NCI-H510A (cell line): ENCODE data around the gene MIAT.
A peak's percentile ranks its signal among the peaks of the same experiment; 100 is the strongest.

Experiments
- DNase-seq: peaks from one replicate; lab custom pipeline; 2025; lab: John Stamatoyannopoulos, UW

Gene MIAT

DNA sequence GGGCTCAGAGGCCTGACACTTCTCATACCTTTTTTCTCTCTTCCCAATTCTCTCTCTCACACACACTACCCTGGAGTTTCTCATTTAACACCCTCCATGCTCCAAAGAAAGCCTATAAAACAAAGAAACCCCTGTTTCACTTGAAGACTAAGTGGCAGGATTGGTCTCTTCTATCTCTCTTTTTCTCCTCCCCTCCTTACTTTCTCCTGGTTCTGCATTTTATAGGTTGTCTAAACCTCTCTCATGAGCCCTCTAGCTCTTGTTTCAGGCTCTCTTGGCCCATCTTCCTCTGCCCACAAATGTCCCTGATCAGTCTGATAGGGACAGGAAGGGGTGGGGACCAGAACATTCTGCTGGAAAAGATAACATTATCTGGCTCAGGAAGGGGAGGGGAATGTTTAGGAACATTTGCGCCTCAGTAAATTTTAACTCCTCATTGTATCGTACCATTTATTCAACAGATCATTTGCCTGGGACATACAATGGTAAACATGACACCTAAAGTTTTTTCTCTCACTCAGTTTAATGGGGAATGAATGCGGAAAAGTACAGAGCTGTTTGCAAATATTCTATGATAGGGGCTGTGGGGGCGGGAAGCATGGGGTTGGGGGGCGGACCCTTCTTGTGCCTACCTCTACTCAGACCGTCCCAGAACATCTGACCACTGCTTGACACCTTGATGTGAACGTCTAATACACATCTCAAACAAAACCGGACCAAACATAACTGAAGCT, 24.8 kb upstream of the MIAT start:
- DNase-seq = no peak

DNA sequence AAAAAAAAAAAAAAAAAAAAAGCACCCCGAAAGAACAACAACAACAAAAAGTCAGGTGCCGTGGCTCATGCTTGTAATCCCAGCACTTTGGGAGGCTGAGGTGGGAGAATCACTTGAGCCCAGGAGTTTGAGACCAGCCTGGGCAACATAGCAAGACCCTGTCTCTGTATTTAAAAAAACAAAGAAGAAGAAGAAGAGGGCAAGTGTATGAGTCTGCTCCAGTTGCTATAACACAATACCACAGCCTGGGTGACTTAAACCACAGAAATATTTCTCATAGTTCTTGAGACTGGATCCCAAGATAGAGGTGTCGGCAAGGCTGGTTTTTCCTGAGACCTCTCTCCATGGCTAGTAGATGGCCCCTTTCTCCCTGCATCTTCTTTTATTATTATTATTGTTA, 23.2 kb upstream of the MIAT start:
- DNase-seq = no peak

- DNase-seq = no peak
These were observed 22.3 kb upstream of the MIAT start for GRCh38 chr22:26635117-26635516.

GRCh38 chr22:26636296-26636695, 21.1 kb upstream of the MIAT start:
- no peak for DNase-seq

GRCh38 chr22:26642465-26643417, 14.6 kb upstream of the MIAT start:
- DNase-seq = no peak

DNA sequence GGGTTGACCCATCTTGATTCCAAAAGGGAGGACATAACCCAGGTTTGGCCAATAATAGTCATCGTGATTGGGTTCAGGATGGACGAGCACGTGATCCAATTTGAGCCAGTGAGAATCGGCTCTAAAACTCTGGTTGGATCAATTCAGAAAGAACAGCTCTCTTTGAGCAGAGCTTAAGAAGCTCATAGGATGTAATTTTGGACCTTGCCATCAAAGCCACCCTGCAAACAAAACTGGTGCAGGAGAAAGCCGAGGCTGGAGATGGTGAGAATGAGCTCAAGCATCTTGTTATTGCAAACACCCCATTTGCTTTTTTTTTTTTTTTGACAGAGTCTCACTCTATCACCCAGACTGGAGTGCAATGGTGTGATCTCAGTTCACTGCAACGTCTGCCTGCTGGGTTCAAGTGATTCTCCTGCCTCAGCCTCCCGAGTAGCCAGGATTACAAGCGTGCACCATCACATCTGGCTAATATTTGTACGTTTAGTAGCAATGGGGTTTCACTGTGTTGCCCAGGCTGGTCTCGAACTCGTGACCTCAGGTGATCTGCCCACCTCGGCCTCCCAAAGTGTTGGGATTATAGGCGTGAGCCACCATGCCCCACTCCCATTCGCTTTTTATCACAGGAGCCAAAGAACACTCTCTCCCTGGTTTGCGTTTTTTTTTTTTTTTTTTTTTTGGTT, 13.8 kb upstream of the MIAT start:
- DNase-seq = no peak

- no peak for DNase-seq
These were observed 11.2 kb upstream of the MIAT start for GRCh38 chr22:26646158-26646557.

DNA sequence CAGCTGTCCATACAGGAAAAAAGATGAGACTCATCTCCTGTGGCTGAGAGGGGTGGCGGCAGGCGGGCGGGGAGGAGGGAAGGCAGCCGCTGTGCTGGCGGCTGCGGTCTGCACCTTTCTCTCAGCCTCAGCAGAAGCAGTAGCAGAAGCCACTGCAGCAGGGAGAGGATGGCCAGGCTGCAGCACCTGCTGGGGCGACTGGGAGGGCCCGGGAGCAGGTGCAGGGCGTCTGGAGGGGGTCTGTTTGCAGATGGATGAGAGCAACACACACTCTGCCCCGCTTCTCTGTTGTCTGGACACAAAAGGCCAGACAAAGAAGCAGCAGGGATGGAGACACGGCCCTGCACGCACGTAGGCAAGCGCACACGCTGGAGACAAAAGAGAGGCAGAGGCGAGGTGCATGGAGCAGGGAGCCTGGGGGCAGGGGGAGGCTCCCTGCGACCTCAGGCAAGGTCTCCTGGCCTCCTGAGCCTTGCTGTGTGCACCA, 9.3 kb upstream of the MIAT start:
- peak; percentile 87 for DNase-seq

GRCh38 chr22:26648528-26649388, 8.6 kb upstream of the MIAT start:
- no peak for DNase-seq

GRCh38 chr22:26650722-26651421, 6.5 kb upstream of the MIAT start:
- DNase-seq = no peak

GRCh38 chr22:26651815-26652214, 5.6 kb upstream of the MIAT start:
- DNase-seq = no peak

DNA sequence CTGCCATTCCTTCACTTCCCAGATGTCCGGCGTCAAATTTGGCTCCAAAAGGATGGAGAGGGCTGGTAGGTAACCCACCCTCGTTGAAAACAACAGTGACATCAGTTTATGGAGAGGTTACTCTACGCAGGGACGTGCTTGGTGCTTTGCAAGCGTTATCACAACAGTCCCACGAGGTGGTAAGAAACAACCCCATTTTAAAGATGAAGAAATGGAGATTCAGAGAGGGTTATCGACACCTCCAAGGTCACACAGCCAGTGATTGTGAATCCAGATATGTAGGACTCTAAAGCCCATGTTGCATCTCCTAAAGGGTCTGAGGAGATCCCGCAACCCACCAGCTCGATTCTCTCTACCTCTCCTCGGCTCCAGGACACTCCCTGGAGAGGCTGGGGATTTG, 773 bp downstream of the MIAT start:
- DNase-seq = no peak

GRCh38 chr22:26658671-26659478, 1.5 kb downstream of the MIAT start:
- peak; percentile 83 for DNase-seq

DNA sequence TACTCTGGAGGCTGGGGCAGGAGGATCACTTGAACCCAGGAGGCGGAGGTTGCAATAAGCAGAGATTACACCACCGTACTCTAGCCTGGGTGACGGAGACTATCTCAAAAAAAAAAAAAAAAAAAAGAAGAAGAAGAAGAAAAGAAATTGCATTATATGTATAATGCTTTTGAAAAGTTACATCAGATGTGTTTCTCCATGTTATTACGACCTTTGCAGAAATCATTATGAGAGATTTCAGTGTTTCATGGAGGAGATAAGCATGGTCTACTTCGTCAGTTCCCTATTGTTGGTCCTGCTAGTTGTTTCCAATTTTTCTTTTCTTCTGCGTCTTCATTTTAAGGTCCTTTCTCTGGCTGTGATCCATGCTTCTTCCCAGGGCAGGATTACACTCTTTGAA, 3.0 kb downstream of the MIAT start:
- DNase-seq = no peak

GRCh38 chr22:26660961-26661578, 3.7 kb downstream of the MIAT start:
- DNase-seq = no peak

- DNase-seq = no peak
These were observed 4.8 kb downstream of the MIAT start for GRCh38 chr22:26662160-26662559.

DNA sequence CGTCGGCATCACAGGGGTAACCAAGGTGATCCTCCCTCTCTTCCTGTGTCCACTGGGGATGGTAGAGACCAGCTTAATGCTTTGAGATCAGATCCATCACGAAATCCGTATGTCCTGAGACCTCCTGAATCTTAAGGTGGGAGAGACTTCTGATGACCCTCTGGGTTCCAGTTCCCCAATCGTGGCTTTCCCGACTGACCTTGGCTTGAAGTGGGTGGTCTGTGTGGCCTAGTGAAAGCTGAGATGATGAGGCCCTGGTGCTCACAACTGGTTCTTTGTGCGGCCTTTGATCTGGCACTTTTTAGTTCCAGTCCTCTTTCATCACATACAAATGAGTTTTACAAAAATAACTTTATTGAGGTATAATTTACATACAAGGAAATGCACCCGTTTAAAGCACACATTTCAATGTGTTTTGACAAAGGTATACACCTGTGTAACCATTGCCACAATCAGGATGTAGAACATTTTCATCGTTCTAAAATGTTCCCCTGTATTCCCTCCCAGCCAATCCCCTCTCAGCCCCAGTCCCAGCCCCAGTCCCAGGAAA, 6.1 kb downstream of the MIAT start:
- no peak for DNase-seq

- DNase-seq = no peak
These were observed 8.4 kb downstream of the MIAT start for GRCh38 chr22:26665813-26666231.

DNA sequence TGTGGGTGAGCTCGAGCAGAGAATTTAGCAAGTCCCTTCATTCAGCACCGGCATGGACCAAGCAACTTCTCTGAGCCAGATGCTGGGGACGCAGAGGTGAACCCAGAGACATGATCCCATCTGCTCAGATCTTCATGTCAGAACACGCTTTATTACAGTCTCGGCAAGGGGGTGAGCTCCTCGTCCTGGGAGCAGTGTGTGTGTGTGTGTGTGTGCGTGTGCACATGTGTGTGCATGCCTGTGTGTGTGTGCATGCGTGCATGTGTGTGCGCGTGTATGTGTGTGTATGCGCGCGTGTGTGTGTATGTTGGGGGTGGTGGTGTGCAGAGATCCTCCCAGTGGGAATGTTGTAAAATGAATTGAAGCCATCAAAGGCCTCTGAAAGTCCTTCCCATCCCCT, 9.8 kb downstream of the MIAT start:
- DNase-seq = no peak
